Kasumi-1 (cell line): ENCODE results near the gene SLC2A6.
"Not testable (repeated sequence)": the region's sequence is repeated elsewhere in the genome, so short reads cannot be mapped to it uniquely, and the experiment has no call there.

Experiments used
- DNase-seq, 2 experiments: peaks; one replicate each; lab custom pipeline; 2025; lab: John Stamatoyannopoulos, UW

Gene SLC2A6

GRCh38 chr9:133460405-133461175 lies 18.3 kb downstream of the SLC2A6 start:
- DNase-seq, result no peak

DNA sequence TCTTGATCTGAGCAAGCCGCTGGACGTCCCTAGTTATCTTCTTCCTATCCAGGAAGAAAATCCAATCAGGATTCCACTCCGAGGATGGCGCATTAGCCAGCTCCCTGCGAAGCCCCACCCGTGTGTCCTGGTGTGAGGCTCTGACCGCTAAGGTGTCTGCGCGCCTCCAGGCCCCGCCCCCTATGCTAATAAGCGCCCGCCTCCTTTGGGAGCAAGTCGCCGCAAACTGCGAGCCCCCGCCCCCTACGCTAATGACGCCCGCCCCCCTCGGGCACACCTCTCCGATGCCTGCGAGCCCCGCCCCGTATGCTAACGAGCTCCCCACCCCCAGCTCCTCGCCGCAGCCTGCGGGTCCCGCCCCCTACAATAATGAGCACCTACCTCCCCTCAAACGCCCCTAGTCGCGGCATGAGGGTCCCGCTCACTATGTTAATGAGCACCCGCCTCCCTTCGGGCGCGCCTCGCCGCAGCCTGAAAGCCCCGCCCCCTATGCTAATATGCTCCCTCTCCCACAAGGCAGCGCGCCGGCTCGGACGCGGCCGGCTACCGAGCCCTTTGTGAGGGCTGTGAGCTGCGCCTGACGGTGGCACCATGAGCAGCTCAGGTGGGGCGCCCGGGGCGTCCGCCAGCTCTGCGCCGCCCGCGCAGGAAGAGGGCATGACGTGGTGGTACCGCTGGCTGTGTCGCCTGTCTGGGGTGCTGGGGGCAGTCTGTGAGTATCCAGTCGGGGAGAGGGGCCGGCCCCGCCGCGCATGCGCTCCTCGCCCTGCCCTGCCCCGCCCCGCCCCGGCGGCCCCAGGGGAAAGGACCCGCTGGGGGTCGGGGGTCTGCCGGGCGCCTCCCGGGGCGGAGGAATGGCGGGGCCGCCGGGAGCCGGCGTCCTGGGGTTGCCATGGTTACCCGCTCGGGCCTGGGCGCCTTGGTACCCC lies 19.2 kb downstream of the SLC2A6 start, which contains the start of gene CACFD1:
Gene CACFD1, plus strand, starts transcription at position 503 of the 929 bp plus-strand sequence. Its CDS starts 89 bp downstream, at position 592.
- DNase-seq, result peak; percentile 80 to 90

- peak; percentile 5 to 11 for DNase-seq
Measured at GRCh38 chr9:133458643-133459312, 20.1 kb downstream of the SLC2A6 start.

DNA sequence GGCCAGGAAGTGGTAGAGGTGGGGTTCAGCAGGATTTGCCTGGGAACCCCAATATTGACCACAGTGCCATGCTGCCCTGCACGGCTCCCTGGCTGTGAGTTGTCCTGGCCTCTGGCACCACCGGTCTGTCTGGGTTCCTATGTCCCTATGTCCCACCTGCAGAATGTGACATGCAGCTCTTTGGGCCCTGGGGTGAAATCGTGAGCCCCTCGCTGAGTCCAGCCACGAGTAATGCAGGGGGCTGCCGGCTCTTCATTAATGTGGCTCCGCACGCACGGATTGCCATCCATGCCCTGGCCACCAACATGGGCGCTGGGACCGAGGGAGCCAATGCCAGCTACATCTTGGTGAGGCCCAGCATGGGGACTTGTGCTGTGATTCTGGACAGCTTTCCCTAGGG lies 21.2 kb downstream of the SLC2A6 start:
- no peak for DNase-seq

DNA sequence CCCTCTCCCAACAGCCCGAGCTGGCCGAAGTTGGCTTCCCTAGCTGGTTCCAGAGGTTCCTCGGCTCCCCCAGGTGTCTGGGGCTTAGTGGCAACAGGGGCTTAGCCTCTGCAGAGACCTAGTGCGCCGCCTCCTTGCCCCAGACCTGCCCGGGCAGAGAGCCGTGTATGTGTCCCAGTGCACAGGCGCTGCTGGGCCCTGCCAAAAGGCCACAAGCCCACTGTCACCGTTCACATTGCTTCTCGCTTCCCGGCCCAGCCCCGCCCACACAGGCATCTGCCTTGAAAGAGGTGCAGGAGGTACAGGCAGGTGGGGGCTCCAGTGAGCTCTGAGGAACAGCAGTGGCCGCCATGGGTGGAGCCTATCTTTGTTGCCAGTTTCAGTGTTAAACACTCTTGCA lies 21.7 kb downstream of the SLC2A6 start:
- DNase-seq, result no peak

- no peak for DNase-seq
Measured at GRCh38 chr9:133456409-133456808, 22.5 kb downstream of the SLC2A6 start.

- DNase-seq, result no peak
Measured at GRCh38 chr9:133455936-133456335, 23.0 kb downstream of the SLC2A6 start.

- DNase-seq, result no peak
Measured at GRCh38 chr9:133454943-133455673, 23.8 kb downstream of the SLC2A6 start.

- DNase-seq, result no peak
Measured at GRCh38 chr9:133454325-133454724, 24.6 kb downstream of the SLC2A6 start.

DNA sequence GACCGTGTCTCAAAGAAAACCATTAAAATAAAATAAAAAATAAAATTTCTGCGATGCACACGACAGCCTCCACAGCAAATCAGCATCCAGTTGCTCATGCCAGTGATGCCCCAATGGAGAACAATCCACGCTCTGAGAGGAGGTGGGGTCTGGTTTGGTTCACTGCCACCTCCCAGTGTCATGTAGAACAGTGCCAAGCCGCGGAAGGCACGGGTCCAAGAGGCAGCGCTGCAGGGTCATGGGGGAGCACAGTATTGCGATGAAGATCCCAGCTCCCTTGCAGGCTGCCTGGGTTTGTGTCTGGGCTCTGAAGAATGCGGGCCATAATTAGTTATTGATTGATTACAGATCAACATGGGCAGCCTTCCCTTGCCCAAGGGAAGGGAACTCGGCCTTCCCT lies 25.2 kb downstream of the SLC2A6 start:
- DNase-seq, result no peak

DNA sequence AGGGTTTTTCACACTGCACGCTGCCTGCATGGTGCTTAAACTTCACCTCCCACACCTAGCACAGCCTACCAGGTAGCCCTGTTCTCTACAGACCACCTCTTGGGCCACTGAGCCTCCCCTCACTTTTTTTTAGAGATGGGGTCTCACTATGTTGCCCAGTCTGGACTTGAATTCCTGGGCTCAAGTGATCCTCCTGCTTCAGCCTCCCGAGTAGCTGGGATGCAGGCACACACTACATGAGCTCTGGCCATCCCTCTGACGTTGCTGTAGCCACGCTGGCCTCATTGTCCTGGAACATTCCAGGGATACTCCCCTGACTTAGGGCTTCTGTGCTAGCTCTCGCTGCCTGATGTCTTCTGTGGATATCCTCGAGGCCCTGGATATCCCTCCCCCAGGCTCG lies 26.3 kb downstream of the SLC2A6 start:
- DNase-seq, result no peak

GRCh38 chr9:133451865-133452264 lies 27.0 kb downstream of the SLC2A6 start:
- DNase-seq, result not testable (repeated sequence)

DNA sequence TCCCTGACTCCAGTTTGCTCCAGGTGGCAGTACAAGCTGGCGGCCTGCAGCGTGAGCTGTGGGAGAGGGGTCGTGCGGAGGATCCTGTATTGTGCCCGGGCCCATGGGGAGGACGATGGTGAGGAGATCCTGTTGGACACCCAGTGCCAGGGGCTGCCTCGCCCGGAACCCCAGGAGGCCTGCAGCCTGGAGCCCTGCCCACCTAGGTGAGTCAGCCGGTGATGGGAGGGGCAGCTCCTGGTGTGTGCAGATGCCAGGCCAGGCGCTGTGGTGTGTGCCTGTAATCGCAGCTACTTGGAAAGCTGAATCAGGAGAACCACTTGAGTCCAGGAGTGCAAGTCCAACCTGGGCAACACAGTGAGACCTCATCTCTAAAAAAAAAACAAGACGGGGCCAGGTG lies 29.1 kb downstream of the SLC2A6 start:
- no peak for DNase-seq

DNA sequence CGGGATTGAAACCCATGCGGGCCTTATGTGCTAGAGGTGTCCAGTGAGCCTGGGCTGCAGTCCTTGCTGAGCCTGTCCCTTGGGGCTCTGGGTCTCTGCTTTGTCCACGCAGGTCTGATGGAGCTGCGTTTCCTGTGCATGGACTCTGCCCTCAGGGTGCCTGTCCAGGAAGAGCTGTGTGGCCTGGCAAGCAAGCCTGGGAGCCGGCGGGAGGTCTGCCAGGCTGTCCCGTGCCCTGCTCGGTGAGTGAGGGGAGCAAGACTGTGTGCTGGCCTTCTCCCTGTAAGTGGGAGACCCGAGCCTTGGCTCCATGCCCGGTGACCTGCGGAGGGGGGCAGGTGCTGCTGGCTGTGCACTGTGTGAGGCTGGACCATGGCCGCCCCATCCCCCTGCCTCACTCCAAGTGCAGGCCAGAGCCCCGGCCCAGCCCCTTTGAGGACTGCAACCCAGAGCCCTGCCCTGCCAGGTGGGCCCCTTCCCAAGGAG lies 30.4 kb downstream of the SLC2A6 start:
- no peak for DNase-seq

- no peak for DNase-seq
Measured at GRCh38 chr9:133445293-133445969, 33.5 kb downstream of the SLC2A6 start.

GRCh38 chr9:133443982-133444381 lies 34.9 kb downstream of the SLC2A6 start:
- DNase-seq, result no peak

DNA sequence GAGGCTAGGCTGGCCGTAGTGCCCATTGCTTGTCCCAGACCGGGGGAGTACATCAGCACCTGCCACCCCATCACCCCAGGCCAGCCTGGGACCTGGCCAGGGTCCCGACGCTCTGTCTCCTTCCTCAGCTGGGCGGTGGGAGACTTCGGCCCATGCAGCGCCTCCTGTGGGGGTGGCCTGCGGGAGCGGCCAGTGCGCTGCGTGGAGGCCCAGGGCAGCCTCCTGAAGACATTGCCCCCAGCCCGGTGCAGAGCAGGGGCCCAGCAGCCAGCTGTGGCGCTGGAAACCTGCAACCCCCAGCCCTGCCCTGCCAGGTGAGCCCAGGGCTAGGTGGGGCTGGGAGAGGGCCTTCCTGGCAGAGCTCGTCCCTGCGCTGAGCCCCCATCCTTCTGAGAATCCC lies 35.7 kb downstream of the SLC2A6 start:
- DNase-seq, result no peak

- no peak for DNase-seq
Measured at GRCh38 chr9:133441571-133441970, 37.3 kb downstream of the SLC2A6 start.

GRCh38 chr9:133440874-133441273 lies 38.0 kb downstream of the SLC2A6 start:
- no peak for DNase-seq

- DNase-seq, result no peak
Measured at GRCh38 chr9:133439337-133439736, 39.6 kb downstream of the SLC2A6 start.
